AG04449 (cell line): ENCODE data around the gene HECTD2.
"Not testable (repeated sequence)": the region's sequence is repeated elsewhere in the genome, so short reads cannot be mapped to it uniquely, and the experiment has no call there.

Experiments
- CTCF ChIA-PET: fragments of 350-600 bp; formaldehyde crosslinking; extraction: SDS; loops from one replicate; lab custom pipeline; 2021; ENCODE audit warnings: antibody characterized with exemption; lab: Yijun Ruan, JAX
- POLR2A ChIA-PET: fragments of 400-600, 350-600 bp; formaldehyde crosslinking; extraction: SDS; loops from one replicate; lab custom pipeline; 2020; ENCODE audit warnings: antibody characterized with exemption, inconsistent platforms; lab: Yijun Ruan, JAX
- DNase-seq: peaks from one replicate; pipeline ENCODE4 v3.0.0-alpha.2; 2010; ENCODE audit warnings: low read depth, low spot score
- H3K4me3 ChIP-seq: 2 replicates; pipeline ENCODE4 v1.5.1; 2011; ENCODE audit warnings: low read depth, mild to moderate bottlenecking, control low read depth, low read length
- TF ChIP-seq, protein P1 (sequence below): IDR thresholded peaks from one replicate; pipeline ENCODE4 v1.5.1; 2011; ENCODE audit warnings: mild to moderate bottlenecking, moderate library complexity, low read length, control low read depth, inconsistent platforms; ENCODE audit not compliant: insufficient read depth; ENCODE audit errors: missing control alignments

HECTD2 gene

DNA sequence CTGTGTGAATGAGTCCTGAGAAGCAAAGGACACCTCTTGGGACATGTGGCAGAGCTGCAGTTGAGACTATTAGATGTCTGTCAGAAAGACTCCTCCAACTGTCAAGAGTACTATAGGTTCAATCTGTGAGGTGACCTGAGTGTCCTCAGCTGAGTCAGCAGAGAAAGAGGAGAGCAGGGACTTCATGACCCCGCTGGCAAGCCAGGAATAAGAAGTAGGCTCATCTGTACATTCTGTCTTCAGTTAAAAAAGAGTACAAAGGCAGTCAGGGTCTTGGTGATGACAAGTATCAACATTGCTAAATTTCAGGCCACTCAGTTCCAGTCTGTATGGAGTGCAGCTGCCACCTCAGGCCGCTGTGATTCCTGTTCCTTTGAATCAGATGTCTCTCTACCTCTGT is 25.1 kb downstream of the HECTD2 start:
- DNase-seq, result no peak
- H3K4me3 ChIP-seq, result no peak overlapping the region
- ChIA-PET POLR2A (no interaction called here), CTCF (interaction anchor here (1.3 to 1.4 kb wide), 2 partner anchors 10 to 137 kb away, joined by 4 read pairs; no protein-coding TSS in a partner anchor)
- TF ChIP-seq, protein P1, sequence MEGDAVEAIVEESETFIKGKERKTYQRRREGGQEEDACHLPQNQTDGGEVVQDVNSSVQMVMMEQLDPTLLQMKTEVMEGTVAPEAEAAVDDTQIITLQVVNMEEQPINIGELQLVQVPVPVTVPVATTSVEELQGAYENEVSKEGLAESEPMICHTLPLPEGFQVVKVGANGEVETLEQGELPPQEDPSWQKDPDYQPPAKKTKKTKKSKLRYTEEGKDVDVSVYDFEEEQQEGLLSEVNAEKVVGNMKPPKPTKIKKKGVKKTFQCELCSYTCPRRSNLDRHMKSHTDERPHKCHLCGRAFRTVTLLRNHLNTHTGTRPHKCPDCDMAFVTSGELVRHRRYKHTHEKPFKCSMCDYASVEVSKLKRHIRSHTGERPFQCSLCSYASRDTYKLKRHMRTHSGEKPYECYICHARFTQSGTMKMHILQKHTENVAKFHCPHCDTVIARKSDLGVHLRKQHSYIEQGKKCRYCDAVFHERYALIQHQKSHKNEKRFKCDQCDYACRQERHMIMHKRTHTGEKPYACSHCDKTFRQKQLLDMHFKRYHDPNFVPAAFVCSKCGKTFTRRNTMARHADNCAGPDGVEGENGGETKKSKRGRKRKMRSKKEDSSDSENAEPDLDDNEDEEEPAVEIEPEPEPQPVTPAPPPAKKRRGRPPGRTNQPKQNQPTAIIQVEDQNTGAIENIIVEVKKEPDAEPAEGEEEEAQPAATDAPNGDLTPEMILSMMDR, result no peak

GRCh38 chr10:91438228-91438627 is 28.1 kb downstream of the HECTD2 start:
- CTCF ChIA-PET, result interaction anchor here (1.9 kb wide), 1 partner anchor 197 kb away, joined by 4 read pairs; no protein-coding TSS in a partner anchor
- DNase-seq, POLR2A ChIA-PET, H3K4me3 ChIP-seq: not testable (repeated sequence)

- no peak for DNase-seq
- no peak overlapping the region for H3K4me3 ChIP-seq
- POLR2A ChIA-PET, result no interaction called here
- TF ChIP-seq, protein P1, result no peak
- CTCF ChIA-PET, result no interaction called here
These were observed 34.4 kb downstream of the HECTD2 start for GRCh38 chr10:91444211-91445182.

- TF ChIP-seq, protein P1, result no peak
- no peak overlapping the region for H3K4me3 ChIP-seq
- no peak for DNase-seq
- ChIA-PET POLR2A (no interaction called here), CTCF (no interaction called here)
These were observed 41.9 kb downstream of the HECTD2 start for GRCh38 chr10:91452063-91452462.

DNA sequence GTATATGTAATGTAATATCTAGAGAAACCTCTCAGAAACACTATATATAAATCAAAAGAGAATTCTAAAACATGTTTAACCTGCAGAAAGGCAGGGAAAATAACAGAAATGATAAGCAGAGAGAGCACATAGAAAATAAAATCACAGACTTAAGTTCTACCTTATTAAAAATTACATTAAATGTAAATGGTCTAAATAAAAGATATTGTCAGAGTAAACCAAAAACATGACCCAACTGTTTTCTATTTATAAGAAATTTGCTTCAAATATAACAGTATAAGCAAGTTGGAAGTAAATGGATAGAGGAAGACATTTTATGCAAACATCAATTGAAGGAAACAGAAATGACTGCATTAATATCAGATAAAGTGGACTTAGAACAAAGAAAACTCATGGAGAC is 43.4 kb downstream of the HECTD2 start:
- ChIA-PET CTCF (no interaction called here), POLR2A (no interaction called here)
- DNase-seq, result no peak
- no peak overlapping the region for H3K4me3 ChIP-seq
- TF ChIP-seq, protein P1, result no peak

DNA sequence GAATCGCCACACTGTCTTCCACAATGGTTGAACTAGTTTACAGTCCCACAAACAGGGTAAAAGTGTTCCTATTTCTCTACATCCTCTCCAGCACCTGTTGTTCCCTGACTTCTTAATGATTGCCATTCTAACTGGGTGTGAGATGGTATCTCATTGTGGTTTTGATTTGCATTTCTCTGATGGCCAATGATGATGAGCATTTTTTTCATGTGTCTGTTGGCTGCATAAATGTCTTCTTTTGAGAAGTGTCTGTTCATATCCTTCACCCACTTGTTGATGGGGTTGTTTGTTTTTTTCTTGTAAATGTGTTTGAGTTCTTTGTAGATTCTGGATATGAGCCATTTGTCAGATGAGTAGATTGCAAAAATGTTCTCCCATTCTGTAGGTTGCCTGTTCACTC is 45.0 kb downstream of the HECTD2 start:
- CTCF ChIA-PET, H3K4me3 ChIP-seq, DNase-seq, POLR2A ChIA-PET: not testable (repeated sequence)

GRCh38 chr10:91460681-91461080 is 50.5 kb downstream of the HECTD2 start:
- TF ChIP-seq, protein P1, result no peak
- ChIA-PET POLR2A (no interaction called here), CTCF (interaction anchor here (1.2 to 1.4 kb wide), 2 partner anchors 92 to 234 kb away, joined by 3 to 5 read pairs; no protein-coding TSS in a partner anchor)
- DNase-seq, result no peak
- H3K4me3 ChIP-seq, result no peak overlapping the region
